ENCODE data around the gene LRRTM2.

The LRRTM2 gene

DNA sequence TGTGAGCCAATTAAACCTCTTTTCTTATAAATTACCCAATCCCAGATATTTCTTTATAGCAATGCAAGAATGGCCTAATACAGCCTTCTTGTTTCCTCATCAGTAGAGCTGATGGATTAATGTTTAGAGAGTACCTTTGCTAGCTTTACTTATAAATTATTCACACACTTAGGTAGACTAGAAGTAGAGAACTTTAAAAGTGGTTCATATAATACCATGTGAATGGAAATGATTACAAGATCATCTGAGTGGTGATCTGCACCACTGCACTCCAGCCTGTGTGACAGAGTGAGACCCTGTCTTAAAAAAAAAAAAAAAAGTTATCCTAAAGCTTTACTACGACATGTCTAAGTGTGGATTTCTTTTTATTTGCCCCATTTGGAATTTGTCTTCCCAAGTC is 23.2 kb upstream of the LRRTM2 start:
- H3K36me3 ChIP-seq (replicated peaks): peaks cover 10% of the 10 kb centered on the region
- H3K4me3 ChIP-seq (ENCODE audit: low read depth, low read length): no peak overlapping the region
- H3K27me3 ChIP-seq (replicated peaks): no peaks in the 10 kb centered on the region
- no peak overlapping the region for H3K27ac ChIP-seq
- no peak for DNase-seq
- TF ChIP-seq, protein P1, sequence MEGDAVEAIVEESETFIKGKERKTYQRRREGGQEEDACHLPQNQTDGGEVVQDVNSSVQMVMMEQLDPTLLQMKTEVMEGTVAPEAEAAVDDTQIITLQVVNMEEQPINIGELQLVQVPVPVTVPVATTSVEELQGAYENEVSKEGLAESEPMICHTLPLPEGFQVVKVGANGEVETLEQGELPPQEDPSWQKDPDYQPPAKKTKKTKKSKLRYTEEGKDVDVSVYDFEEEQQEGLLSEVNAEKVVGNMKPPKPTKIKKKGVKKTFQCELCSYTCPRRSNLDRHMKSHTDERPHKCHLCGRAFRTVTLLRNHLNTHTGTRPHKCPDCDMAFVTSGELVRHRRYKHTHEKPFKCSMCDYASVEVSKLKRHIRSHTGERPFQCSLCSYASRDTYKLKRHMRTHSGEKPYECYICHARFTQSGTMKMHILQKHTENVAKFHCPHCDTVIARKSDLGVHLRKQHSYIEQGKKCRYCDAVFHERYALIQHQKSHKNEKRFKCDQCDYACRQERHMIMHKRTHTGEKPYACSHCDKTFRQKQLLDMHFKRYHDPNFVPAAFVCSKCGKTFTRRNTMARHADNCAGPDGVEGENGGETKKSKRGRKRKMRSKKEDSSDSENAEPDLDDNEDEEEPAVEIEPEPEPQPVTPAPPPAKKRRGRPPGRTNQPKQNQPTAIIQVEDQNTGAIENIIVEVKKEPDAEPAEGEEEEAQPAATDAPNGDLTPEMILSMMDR (IDR thresholded peaks at IDR 0.05; ENCODE audit: low read depth, low read length, missing control alignments): no peak
- in situ Hi-C loops (cut with HindIII; ENCODE audit: low pct_ligation_motif_present, low sequenced_read_pairs): no loop called here

DNA sequence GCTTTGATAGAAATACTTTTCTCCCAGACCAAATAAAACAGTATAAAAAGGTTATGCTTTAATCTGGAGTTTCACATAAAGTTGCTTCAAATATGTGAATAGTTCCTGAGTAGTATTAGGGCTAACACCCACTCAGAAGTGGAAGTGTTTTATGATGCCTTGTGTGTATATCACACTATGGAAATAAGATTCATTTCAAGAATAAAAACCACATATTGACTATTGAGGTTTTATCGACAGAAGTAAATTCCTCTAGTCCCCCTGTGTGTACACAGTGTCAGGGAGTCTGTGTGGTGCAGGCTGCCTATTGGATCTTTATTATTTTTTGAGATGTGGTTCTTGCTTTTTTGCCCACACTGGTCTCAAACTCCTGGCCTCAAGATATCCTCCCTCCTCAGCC is 20.8 kb upstream of the LRRTM2 start:
- Histone ChIP-seq H3K27me3 (replicated peaks) (no peaks in the 10 kb centered on the region), H3K36me3 (replicated peaks) (peaks cover 12% of the 10 kb centered on the region), H3K27ac (no peak overlapping the region), H3K4me3 (ENCODE audit: low read depth, low read length) (no peak overlapping the region)
- in situ Hi-C loops (cut with HindIII; ENCODE audit: low pct_ligation_motif_present, low sequenced_read_pairs): no loop called here
- no peak for DNase-seq
- TF ChIP-seq, protein P1 (IDR thresholded peaks at IDR 0.05; ENCODE audit: low read depth, low read length, missing control alignments): no peak

DNA sequence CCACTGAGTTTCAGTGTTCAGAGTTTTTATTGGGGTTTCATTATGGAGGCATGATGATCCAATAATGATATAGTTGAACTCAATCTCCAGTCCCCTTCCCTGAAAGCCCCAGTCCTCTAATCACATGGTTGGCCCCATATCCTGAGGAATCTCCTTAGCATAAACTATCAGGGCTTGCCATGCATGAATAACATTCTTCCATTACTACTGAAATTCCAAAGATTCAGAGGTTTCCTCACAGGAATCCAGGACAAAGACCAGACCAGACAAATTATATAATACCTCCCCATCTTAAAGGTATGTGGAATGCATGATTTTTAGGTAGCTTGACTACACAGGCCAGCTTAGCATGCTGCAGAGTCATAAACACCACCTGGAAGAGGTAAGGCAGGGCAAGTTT is 15.5 kb upstream of the LRRTM2 start:
- Histone ChIP-seq H3K27ac (no peak overlapping the region), H3K27me3 (replicated peaks) (no peaks in the 10 kb centered on the region), H3K4me3 (ENCODE audit: low read depth, low read length) (no peak overlapping the region), H3K36me3 (replicated peaks) (peaks cover 41% of the 10 kb centered on the region)
- in situ Hi-C loops (cut with HindIII; ENCODE audit: low pct_ligation_motif_present, low sequenced_read_pairs): no loop called here
- no peak for DNase-seq
- TF ChIP-seq, protein P1 (IDR thresholded peaks at IDR 0.05; ENCODE audit: low read depth, low read length, missing control alignments): no peak

DNA sequence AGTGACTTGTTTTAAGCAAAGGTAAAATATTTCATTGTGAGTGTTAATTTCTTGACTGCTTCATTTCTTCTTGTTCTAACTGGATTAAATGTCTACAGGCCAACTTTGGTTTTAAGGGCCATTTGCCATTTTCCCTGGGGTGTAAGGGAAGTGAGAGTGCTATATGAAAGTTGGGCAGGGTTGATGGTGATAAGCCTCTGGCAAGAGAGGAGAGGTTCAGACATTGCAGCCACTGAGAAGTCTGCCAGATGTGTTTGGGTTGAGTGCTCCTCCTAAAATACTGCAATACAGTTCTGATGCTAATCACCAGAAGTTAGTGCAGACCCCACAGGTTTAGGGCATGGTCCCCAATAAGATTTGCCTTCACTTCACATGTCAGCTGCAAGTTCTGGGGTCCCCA is 14.9 kb upstream of the LRRTM2 start:
- TF ChIP-seq, protein P1 (IDR thresholded peaks at IDR 0.05; ENCODE audit: low read depth, low read length, missing control alignments): no peak
- Histone ChIP-seq H3K36me3 (replicated peaks) (peaks cover 41% of the 10 kb centered on the region), H3K27ac (no peak overlapping the region), H3K4me3 (ENCODE audit: low read depth, low read length) (no peak overlapping the region), H3K27me3 (replicated peaks) (no peaks in the 10 kb centered on the region)
- no peak for DNase-seq
- in situ Hi-C loops (cut with HindIII; ENCODE audit: low pct_ligation_motif_present, low sequenced_read_pairs): no loop called here

DNA sequence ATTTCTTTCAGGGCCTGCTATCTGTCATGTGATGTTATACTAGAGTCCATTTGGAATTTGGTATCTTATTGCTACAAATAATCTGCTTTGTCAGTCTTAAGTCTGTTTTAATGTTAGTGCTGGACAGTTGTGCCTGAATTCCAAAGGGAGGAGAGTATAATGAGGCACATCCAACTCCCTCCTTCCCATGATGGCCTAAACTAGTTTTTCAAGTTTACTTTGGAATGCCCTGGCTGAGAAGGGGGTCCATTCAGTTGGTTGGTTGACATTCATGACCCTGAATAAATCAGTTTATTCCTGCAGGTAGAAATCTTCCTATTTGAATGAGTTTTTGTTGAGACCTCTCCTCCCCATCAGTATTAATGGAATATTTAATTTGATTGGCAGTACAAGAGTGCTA is 9.4 kb upstream of the LRRTM2 start:
- TF ChIP-seq, protein P1 (IDR thresholded peaks at IDR 0.05; ENCODE audit: low read depth, low read length, missing control alignments): no peak
- Histone ChIP-seq H3K36me3 (replicated peaks) (peaks cover 22% of the 10 kb centered on the region), H3K27ac (no peak overlapping the region), H3K27me3 (replicated peaks) (no peaks in the 10 kb centered on the region), H3K4me3 (ENCODE audit: low read depth, low read length) (no peak overlapping the region)
- DNase-seq: no peak
- in situ Hi-C loops (cut with HindIII; ENCODE audit: low pct_ligation_motif_present, low sequenced_read_pairs): no loop called here

DNA sequence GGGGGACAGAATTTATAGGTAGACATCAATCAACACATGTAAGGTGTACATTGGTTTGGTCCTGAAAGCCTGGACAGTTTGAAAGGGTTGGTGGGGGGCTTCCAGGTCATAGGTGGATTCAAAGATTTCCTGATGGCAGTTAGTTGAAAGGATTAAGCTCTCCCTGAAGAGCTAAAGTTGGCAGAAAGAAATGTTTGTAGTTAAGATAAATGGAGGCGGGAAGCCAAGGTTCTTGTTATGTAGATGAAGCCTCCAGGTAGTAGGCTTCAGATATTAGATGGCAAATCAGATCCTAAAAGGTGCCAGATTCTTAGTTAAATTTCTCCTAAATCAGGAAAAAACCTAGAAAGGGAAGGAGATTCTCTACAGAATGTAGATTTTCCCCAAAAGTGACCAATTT is 9.0 kb upstream of the LRRTM2 start:
- DNase-seq: no peak
- Histone ChIP-seq H3K4me3 (ENCODE audit: low read depth, low read length) (no peak overlapping the region), H3K27me3 (replicated peaks) (no peaks in the 10 kb centered on the region), H3K27ac (no peak overlapping the region), H3K36me3 (replicated peaks) (peaks cover 19% of the 10 kb centered on the region)
- TF ChIP-seq, protein P1 (IDR thresholded peaks at IDR 0.05; ENCODE audit: low read depth, low read length, missing control alignments): no peak
- in situ Hi-C loops (cut with HindIII; ENCODE audit: low pct_ligation_motif_present, low sequenced_read_pairs): no loop called here

Measured in brain microvascular endothelial cell (primary cell).